Transverse colon (tissue), 4 donors: ENCODE results near the gene FBH1. TPM values are rescaled to one million over a fixed set of nuclear protein-coding genes. Genes with fewer than 3 reads are reported as not detected.
"Not testable (repeated sequence)": the region's sequence is repeated elsewhere in the genome, so short reads cannot be mapped to it uniquely, and the experiment has no call there.

ENCODE experiments used
- DNase-seq: peaks from one replicate; pipeline ENCODE4 v3.0.0-alpha.2; 2019
- H3K27ac ChIP-seq, 4 donors: fragments of 200-600 bp; sonication (generic); 2 replicates each; pipeline ENCODE4 v1.5.1; 2016 to 2018; ENCODE audit warnings: inconsistent platforms in 4 of 4
- H3K27me3 ChIP-seq: fragments of 200-600 bp; sonication (generic); 2 replicates; pipeline ENCODE4 v1.5.1; 2017; ENCODE audit warnings: inconsistent platforms
- H3K36me3 ChIP-seq, 4 donors: fragments of 200-600 bp; sonication (generic); 2 replicates each; pipeline ENCODE4 v1.5.1; 2017 to 2019; ENCODE audit warnings: inconsistent platforms in 4 of 4
- H3K4me1 ChIP-seq, 4 donors: fragments of 200-600 bp; sonication (generic); 2 replicates each; pipeline ENCODE4 v1.5.1; 2017 to 2020; ENCODE audit warnings: inconsistent platforms in 4 of 4
- H3K4me3 ChIP-seq, 4 donors: fragments of 200-600 bp; sonication (generic); 1 replicate in 1 of 4; 2 replicates in 3 of 4; pipeline versions ENCODE4 v1.5.1 to v1.6.1; 2017 to 2019; ENCODE audit warnings: inconsistent platforms in 4 of 4
- H3K9me3 ChIP-seq, 2 donors: fragments of 200-600 bp; sonication (generic); 2 replicates each; pipeline ENCODE4 v1.5.1; 2017 to 2019; ENCODE audit warnings: inconsistent platforms in 2 of 2
- CTCF ChIP-seq, 5 experiments: fragments of 200-600 bp in 3 of 5; fragments of 450-650 bp in 2 of 5; sonication (generic) in 3 of 5; IDR thresholded peaks; 1 replicate in 2 of 5; 2 replicates in 3 of 5; pipeline ENCODE4 v1.5.1; 2016 to 2017; ENCODE audit warnings: antibody characterized with exemption in 5 of 5, inconsistent platforms in 3 of 5, mild to moderate bottlenecking in 2 of 5, moderate library complexity in 1 of 5
- EP300 ChIP-seq: sonication (generic); formaldehyde crosslinking; IDR thresholded peaks from one replicate; pipeline ENCODE4 v1.6.1; 2017; ENCODE audit warnings: antibody characterized with exemption, low read depth
- POLR2A ChIP-seq: fragments of 450-650 bp; IDR thresholded peaks from one replicate; pipeline ENCODE4 v1.6.1; 2016; ENCODE audit warnings: antibody characterized with exemption, mild to moderate bottlenecking, moderate library complexity
- POLR2AphosphoS5 ChIP-seq, 3 donors: sonication (generic); formaldehyde crosslinking; IDR thresholded peaks; one replicate each; pipeline ENCODE4 v1.6.1; 2016; ENCODE audit warnings: antibody characterized with exemption in 3 of 3
- WGBS, 2 donors: methylation state at CpG; one replicate each; pipeline ENCODE4 v1.1.5; 2018; ENCODE audit warnings: low coverage in 1 of 2; 5-methylcytosine and 5-hydroxymethylcytosine counted together
- in situ Hi-C, 4 donors: fragments of 200-750 bp; cut with MboI; loops; one replicate each; pipeline versions ENCODE4 v1.15.0 to v1.15.1; 2017; ENCODE audit warnings: low sequenced_read_pairs in 3 of 4, low pct_ligation_motif_present in 1 of 4, low pct_unique_long_range_greater_than_20kb in 1 of 4
- intact Hi-C: fragments of 100-400 bp; cut with DNase I; formaldehyde crosslinking; loops from one replicate; pipeline ENCODE4 v1.15.1; 2023; ENCODE audit warnings: low total_unique reads
- total RNA-seq, 4 donors: library from RNA; depleted of rRNA; stranded (reverse); fragments of >200 nt; gene quantifications; one replicate each; pipeline ENCODE4 v1.1.0, GENCODE V29; 2016

Gene FBH1
- total RNA-seq, 4 donors from 2014 or later: 101 to 143 (median 120) TPM

GRCh38 chr10:5960070-5960972, 70.3 kb downstream of the FBH1 start:
- 96 to 100% methylated on average over 2 to 18 of the region's 18 CpGs for WGBS, 2 donors
- no peaks in the 10 kb centered on the region for H3K9me3 ChIP-seq
- TF ChIP-seq POLR2A (no peak), EP300 (no peak), POLR2AphosphoS5 (IDR thresholded peaks at IDR 0.05) (no peak), CTCF (IDR thresholded peaks at IDR 0.05) (no peak)
- peaks cover 0 to 5% (median 0%) of the 10 kb centered on the region in 4 donors for H3K4me1 ChIP-seq
- peaks cover 0 to 16% (median 0%) of the 10 kb centered on the region in 4 donors for H3K36me3 ChIP-seq
- no peak for DNase-seq
- no peaks in the 10 kb centered on the region for H3K27me3 ChIP-seq
- in situ Hi-C loops (no loop called here), intact Hi-C loops (no loop called here)
- no peak overlapping the region for H3K4me3 ChIP-seq
- H3K27ac ChIP-seq: no peak overlapping the region

DNA sequence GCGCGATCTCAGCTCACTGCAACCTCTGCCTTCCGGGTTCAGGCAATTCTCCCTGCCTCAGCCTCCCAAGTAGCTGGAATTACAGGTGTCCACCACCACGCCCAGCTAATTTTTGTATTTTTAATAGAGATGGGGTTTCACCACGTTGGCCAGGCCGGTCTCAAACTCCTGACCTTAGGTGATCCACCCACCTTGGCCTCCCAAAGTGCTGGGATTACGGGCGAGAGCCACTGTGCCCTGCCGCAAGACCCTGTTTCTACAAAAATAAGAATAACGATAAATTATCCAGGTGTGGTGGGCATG, 70.9 kb downstream of the FBH1 start:
- in situ Hi-C loops, H3K27ac ChIP-seq: not testable (repeated sequence)
- 97 to 100% methylated on average over 6 to 10 of the region's 10 CpGs for WGBS, 2 donors

GRCh38 chr10:5961405-5962100, 71.5 kb downstream of the FBH1 start:
- Histone ChIP-seq H3K4me1 (peaks cover 0 to 5% (median 0%) of the 10 kb centered on the region in 4 donors), H3K36me3 (peaks cover 0 to 16% (median 0%) of the 10 kb centered on the region in 4 donors), H3K4me3 (no peak overlapping the region), H3K27me3 (no peaks in the 10 kb centered on the region), H3K9me3 (no peaks in the 10 kb centered on the region), H3K27ac (no peak overlapping the region)
- DNase-seq: no peak
- in situ Hi-C loops (no loop called here), intact Hi-C loops (no loop called here)
- WGBS, 2 donors: 74 to 96% methylated on average over 4 to 29 of the region's 29 CpGs
- TF ChIP-seq CTCF (IDR thresholded peaks at IDR 0.05) (no peak), POLR2AphosphoS5 (IDR thresholded peaks at IDR 0.05) (no peak), POLR2A (no peak), EP300 (no peak)

More for the DNA sequence above, 70.9 kb downstream of the FBH1 start:
- DNase-seq, H3K4me3 ChIP-seq, H3K4me1 ChIP-seq, H3K27me3 ChIP-seq, intact Hi-C loops, H3K9me3 ChIP-seq: not testable (repeated sequence)
- peaks cover 0 to 16% (median 0%) of the 10 kb centered on the region in 4 donors for H3K36me3 ChIP-seq

DNA sequence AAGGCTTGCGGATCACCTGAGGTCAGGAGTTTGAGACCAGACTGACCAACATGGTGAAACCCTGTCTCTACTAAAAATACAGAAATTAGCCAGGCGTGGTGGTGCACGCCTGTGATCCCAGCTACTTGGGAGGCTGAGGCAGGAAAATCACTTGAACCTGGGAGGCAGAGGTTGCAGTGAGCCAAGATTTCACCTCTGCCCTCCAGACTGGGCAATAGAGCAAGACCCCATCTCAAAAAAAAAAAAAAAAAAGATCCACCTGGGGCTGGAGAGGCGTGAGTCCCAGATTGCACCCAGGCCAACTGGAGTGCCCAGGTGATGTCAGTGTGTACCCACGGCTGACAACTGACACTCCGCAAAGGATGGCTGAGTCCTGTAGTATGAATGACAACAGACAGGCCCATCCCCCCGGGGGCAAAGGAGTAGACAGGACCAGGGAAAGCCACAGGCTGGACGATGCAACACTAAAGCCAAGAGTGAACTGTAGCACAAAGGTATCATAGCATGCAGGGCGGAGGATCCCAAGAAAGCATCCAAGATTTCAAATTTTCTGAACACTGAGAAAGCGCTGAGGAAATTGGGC, 72.4 kb downstream of the FBH1 start:
- intact Hi-C loops, H3K27ac ChIP-seq, H3K4me3 ChIP-seq, H3K4me1 ChIP-seq, DNase-seq, H3K27me3 ChIP-seq, in situ Hi-C loops, H3K9me3 ChIP-seq: not testable (repeated sequence)
- WGBS, 2 donors: 98 to 100% methylated on average over 6 to 10 of the region's 10 CpGs
- peaks cover 0 to 16% (median 0%) of the 10 kb centered on the region in 4 donors for H3K36me3 ChIP-seq

- TF ChIP-seq POLR2A (no peak), CTCF (IDR thresholded peaks at IDR 0.05) (no peak), EP300 (no peak), POLR2AphosphoS5 (IDR thresholded peaks at IDR 0.05) (no peak)
- H3K27ac ChIP-seq: no peak overlapping the region
- peaks cover 0 to 16% (median 0%) of the 10 kb centered on the region in 4 donors for H3K36me3 ChIP-seq
- H3K9me3 ChIP-seq: no peaks in the 10 kb centered on the region
- peaks cover 0 to 5% (median 0%) of the 10 kb centered on the region in 4 donors for H3K4me1 ChIP-seq
- DNase-seq: no peak
- intact Hi-C loops: no loop called here
- no peak overlapping the region for H3K4me3 ChIP-seq
- in situ Hi-C loops: no loop called here
- H3K27me3 ChIP-seq: no peaks in the 10 kb centered on the region
- 85% methylated on average over 7 of the region's 7 CpGs; no CpG with 5 or more reads in 1 of the 2 donors for WGBS, 2 donors
Measured at GRCh38 chr10:5963071-5963470, 73.0 kb downstream of the FBH1 start.
